Colonic mucosa (tissue), 4 donors: ENCODE data around the gene STIMATE. TPM values are rescaled to one million over a fixed set of nuclear protein-coding genes. Genes with fewer than 3 reads are reported as not detected.

Experiments used
- DNase-seq: peaks from one replicate; pipeline ENCODE4 v3.0.0-alpha.2; 2020
- H3K27ac ChIP-seq: fragments of 200-600 bp; one replicate; pipeline ENCODE4 v1.8.0; 2021
- H3K27me3 ChIP-seq: fragments of 200-600 bp; one replicate; pipeline ENCODE4 v1.8.0; 2021
- H3K36me3 ChIP-seq: fragments of 200-600 bp; one replicate; pipeline ENCODE4 v1.8.0; 2021
- H3K4me1 ChIP-seq: fragments of 200-600 bp; one replicate; pipeline ENCODE4 v1.8.0; 2021; ENCODE audit warnings: mild to moderate bottlenecking
- H3K4me3 ChIP-seq: fragments of 200-600 bp; one replicate; pipeline ENCODE4 v1.8.0; 2021
- H3K9ac ChIP-seq, 2 donors: one replicate each; pipeline ENCODE4 v1.7.0; 2013; ENCODE audit warnings: control low read depth in 2 of 2, low read depth in 2 of 2, low read length in 2 of 2
- H3K9me3 ChIP-seq: fragments of 200-600 bp; one replicate; pipeline ENCODE4 v1.8.0; 2021
- CTCF ChIP-seq: fragments of 200-600 bp; IDR thresholded peaks from one replicate; pipeline ENCODE4 v1.8.0; 2022; ENCODE audit warnings: antibody characterized with exemption, mild to moderate bottlenecking
- intact Hi-C: fragments of 100-400 bp; cut with DNase I; formaldehyde crosslinking; loops from one replicate; pipeline ENCODE4 v1.14.1; 2022
- total RNA-seq, 2 donors: library from RNA; stranded (reverse); fragmentation: NEBNext Ultra II Directional in 1 of 2; extraction: Animal tissue kit (Norgen Biotek cat#: 25700) in 1 of 2; gene quantifications; one replicate each; pipeline ENCODE4 v1.2.1, GENCODE V29; 2021
- donor health status: healthy.
- donor health status: DM: no; HTN: no; CAD: no.
- donor health status: DM: no; HTN: no; CAD: no.

The STIMATE gene
- total RNA-seq, 2 donors from 2014 or later: 7.4 to 15.3 TPM

- H3K9me3 ChIP-seq: no peaks in the 10 kb centered on the region
- no peaks in the 10 kb centered on the region for H3K36me3 ChIP-seq
- no peak for DNase-seq
- intact Hi-C loops: no loop called here
- no peak overlapping the region for H3K27ac ChIP-seq
- no peaks in the 10 kb centered on the region for H3K27me3 ChIP-seq
- TF ChIP-seq CTCF: no peak
- no peak overlapping the region for H3K4me3 ChIP-seq
- no peak overlapping the region for H3K9ac ChIP-seq
- no peaks in the 10 kb centered on the region for H3K4me1 ChIP-seq
Observed at GRCh38 chr3:52881871-52882270, 15.5 kb downstream of the STIMATE start.

GRCh38 chr3:52880474-52880873 lies 16.9 kb downstream of the STIMATE start:
- no peak for TF ChIP-seq CTCF

GRCh38 chr3:52880047-52880446 lies 17.3 kb downstream of the STIMATE start:
- Histone ChIP-seq H3K36me3 (no peaks in the 10 kb centered on the region), H3K9ac (no peak overlapping the region), H3K4me3 (no peak overlapping the region), H3K27ac (no peak overlapping the region), H3K27me3 (no peaks in the 10 kb centered on the region), H3K4me1 (no peaks in the 10 kb centered on the region), H3K9me3 (no peaks in the 10 kb centered on the region)
- intact Hi-C loops: no loop called here
- TF ChIP-seq CTCF: no peak
- DNase-seq: no peak

More at GRCh38 chr3:52880474-52880873, 16.9 kb downstream of the STIMATE start:
- H3K4me3 ChIP-seq: no peak overlapping the region
- no peaks in the 10 kb centered on the region for H3K4me1 ChIP-seq
- intact Hi-C loops: no loop called here
- no peak overlapping the region for H3K27ac ChIP-seq
- no peaks in the 10 kb centered on the region for H3K27me3 ChIP-seq
- H3K9ac ChIP-seq: no peak overlapping the region
- no peaks in the 10 kb centered on the region for H3K9me3 ChIP-seq
- DNase-seq: no peak
- H3K36me3 ChIP-seq: no peaks in the 10 kb centered on the region

- no peaks in the 10 kb centered on the region for H3K36me3 ChIP-seq
- no peak overlapping the region for H3K4me3 ChIP-seq
- no peaks in the 10 kb centered on the region for H3K9me3 ChIP-seq
- DNase-seq: no peak
- no peak overlapping the region for H3K9ac ChIP-seq
- no peaks in the 10 kb centered on the region for H3K27me3 ChIP-seq
- intact Hi-C loops: no loop called here
- no peaks in the 10 kb centered on the region for H3K4me1 ChIP-seq
- no peak overlapping the region for H3K27ac ChIP-seq
- TF ChIP-seq CTCF: no peak
Observed at GRCh38 chr3:52879581-52879980, 17.8 kb downstream of the STIMATE start.

GRCh38 chr3:52879090-52879489 lies 18.3 kb downstream of the STIMATE start:
- no peaks in the 10 kb centered on the region for H3K27me3 ChIP-seq

More at GRCh38 chr3:52879090-52879489, 18.3 kb downstream of the STIMATE start:
- no peaks in the 10 kb centered on the region for H3K4me1 ChIP-seq
- no peak for TF ChIP-seq CTCF
- no peak overlapping the region for H3K27ac ChIP-seq
- no peak overlapping the region for H3K4me3 ChIP-seq
- H3K36me3 ChIP-seq: no peaks in the 10 kb centered on the region
- no peaks in the 10 kb centered on the region for H3K9me3 ChIP-seq
- H3K9ac ChIP-seq: no peak overlapping the region
- intact Hi-C loops: no loop called here
- DNase-seq: no peak
